Cortex of kidney (tissue), 1 donor: ENCODE data around the gene GTPBP8.
"Not testable (repeated sequence)": the region's sequence is repeated elsewhere in the genome, so short reads cannot be mapped to it uniquely, and the experiment has no call there.

Experiments used
- DNase-seq: peaks from one replicate; lab custom pipeline; 2025; lab: John Stamatoyannopoulos, UW

Gene GTPBP8

DNA sequence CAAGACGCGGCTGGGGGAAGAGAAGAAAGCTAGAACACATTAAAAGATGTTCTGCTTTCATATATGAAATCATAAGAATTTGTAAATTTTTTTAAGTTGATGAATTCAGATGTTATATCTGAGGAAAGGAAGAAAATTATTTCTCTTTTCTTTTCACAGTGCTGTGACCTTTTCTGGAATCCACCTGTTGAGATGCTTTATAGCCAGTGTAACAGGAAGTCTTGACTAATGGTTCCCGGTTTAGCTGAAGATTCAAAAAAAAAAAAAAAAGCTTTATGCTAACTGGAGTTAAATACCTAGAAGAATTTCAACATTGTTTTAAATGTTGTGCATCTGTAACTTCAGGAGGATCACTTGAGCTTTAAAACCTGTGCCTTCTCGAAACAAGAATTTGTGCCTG is 9.9 kb downstream of the GTPBP8 start:
- DNase-seq: no peak

DNA sequence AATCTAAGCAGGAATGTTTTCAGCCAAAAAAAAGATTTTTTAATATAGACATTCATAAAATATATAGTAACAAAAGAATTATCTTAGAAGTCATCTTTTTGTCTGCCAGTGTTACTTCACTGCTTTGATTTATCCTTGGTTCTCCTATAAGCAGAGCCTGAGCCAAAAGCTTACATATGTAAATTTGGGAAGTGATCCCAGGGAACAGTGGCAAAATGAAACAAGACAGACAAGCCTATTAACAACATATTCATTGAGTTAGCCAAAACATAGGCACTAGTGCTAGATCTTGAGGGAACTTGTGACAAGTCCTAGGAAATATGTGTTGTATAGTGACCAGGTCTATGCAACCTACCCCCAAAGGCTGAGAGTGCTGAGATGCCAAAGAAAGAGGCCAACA is 11.3 kb downstream of the GTPBP8 start:
- no peak for DNase-seq

DNA sequence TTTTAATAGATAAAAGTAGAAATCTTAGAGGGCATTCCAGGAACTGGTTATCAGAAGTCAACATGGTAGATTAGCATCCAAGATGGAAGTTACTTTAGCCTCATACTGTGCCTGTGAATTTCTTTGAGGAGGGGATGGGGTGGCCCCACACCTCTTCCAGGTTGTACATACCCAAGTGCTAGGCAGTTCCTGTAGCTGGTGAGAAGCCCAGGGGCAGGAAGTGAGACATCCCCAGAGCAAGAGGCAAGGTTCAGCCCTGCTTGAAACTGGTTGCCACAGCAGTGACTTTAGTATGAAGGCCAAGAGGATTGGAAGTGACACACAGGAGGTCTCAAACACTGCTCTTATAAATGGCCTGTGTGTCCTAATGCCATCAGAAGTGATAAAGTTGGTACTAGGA is 11.9 kb downstream of the GTPBP8 start:
- DNase-seq: no peak

DNA sequence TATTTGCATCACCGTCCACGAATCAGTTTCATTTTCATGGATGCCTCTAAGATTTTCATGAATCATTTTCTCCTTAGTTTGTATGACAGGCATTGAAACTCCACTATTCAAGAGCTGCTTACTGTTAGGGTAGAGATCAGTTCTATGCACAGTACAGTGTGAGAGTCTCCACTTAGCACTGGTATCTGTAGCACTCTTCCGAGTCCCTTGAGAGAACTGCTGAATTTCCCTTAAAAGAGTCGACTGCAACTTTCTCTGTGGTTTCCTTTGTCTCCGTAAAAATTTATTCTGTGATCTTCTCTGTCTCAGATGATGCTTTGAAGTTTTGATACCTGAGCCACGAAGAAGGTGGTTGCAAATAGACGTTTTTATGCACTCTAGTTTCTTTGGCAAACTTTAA is 14.8 kb downstream of the GTPBP8 start:
- no peak for DNase-seq

DNA sequence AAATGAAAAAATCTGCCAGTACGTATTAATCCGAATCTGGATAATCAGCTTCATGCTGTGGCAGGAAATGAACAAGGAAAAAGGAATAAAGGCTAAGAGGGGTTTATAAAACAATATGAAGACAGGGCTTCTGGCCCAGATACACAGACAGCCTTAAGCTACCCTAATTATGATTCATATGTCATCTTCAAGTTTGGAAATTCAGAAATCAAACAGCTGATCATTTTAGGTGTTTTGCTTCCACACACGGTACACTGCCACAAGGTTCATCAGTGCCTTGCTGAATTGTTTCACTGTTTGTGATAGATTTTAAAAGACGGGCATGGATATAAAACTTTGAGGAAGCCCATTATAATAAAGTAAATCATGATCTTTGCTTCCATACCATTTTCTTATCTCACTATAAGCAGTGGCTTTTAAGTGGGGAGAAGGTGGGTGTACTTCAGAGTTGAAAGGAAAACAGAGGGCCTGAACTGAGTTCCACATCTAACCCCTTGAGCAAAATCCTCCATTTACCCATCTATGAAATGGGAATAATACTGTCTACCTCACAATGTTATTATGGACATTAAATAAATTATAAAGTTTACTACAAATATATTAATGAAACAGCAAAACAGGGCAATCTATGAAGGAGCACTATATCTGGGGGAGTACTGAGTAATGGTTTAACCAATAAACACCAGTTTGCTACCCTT is 15.7 kb downstream of the GTPBP8 start:
- no peak for DNase-seq

DNA sequence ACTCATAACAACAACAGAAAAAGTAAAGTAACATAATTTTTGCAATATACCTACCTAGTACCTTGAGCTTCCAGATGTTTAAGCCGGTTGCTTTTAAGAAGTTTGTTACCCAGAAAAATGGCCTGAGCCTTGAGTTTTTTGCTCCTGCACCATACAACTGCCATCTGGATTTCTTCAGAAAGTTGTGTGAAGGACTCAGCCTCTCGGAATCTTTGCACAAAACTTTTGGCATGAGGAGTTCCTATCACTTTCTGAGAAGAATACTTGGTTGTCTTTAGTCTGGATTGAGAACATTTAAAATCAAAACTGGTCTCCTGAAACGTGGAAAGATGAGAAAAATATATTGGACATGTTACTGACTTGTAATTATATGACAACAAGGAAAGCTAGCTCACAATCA is 17.3 kb downstream of the GTPBP8 start:
- no peak for DNase-seq

DNA sequence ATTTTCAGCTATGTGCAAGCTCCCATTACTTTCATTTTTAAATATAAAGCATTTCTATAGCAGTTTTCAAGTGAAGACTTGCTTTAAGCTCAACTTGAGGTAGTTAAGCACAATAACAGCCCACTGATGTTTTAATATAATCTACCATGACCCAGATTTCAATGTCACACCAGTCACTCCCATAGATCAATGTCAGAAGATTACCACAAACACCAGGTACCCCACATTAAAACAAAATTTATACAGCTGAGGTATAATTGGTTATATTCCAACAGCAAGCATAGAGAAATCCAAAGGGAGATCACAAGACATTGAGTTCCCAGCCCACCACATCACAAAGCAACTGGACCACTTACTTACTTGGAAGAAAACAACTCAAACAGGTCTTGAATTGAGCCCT is 22.8 kb downstream of the GTPBP8 start:
- DNase-seq: no peak

DNA sequence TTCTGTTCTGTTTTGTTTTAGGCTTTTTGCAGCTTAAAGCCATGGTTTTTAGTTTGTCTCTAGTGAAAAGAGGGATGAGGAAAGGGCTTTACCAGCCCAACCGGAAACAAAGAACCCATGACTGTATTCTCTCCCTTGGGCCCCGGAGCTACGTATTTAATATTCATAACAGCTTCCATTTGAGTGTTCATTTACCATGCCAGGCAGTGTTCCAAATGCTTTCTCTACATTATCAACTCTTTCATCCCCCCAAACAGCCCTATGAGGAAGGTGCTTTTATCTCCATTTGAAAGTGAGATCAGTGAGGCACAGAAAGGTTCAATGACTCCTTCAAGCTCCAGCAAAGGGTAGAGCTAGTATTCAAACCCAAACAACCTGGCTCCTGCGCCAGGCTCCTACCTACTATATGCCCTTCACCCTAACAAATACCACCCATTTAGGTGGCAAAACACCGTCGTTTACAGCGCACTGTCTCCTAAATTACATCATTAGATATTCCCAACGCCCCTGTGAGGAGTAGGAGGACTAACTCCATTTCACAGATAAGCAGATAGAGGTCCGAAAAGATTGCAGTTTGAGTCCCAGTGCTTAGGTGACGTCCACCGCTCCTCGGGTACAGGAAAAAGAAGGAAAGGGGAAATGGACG is 27.9 kb downstream of the GTPBP8 start:
- no peak for DNase-seq

DNA sequence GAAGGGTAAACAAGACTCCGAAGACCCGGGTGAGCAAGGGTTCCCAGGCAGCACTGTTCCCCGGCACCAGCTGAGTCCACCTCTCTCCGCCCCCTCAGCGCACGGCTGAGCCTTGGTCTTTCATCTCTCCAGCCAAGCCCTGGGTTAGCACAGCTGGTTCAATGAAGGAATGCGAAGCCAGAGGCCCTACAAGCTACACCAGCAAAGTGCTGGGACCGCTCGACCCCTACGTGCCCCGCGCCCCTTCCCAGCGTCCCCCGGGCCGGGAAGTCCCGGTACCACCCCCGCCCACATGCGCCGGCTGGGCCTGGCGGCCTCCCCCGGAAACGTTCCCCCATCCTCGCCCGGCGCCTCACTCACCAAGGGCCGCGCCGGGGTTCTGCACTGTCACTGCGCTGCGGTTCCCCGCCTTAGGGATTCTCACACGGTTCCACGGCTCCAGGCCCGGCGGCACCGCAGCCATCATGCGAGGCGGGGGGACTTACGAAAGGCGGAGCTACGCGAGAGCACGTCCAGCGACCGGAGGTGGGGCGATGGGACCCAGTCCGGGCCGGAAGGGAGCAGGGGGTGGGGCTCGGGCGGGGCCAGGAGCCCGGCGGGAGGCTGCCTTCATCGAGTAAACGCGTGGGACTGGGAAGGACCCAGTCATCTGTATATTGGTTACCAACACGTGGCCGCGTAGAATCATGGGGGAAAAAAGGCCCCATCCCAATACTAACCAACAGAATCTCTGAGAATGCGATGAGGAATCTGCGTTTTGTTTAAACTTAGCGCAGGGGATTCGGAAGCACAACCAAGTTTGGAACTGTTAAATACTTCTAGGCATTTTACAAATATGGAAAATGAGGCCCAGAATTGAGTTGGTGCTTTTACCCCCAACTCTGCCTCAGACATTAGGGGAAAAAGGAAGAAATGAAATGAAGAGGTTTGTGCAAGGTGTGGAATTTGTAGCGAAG is 28.7 kb downstream of the GTPBP8 start:
- peak; percentile 46 for DNase-seq

DNA sequence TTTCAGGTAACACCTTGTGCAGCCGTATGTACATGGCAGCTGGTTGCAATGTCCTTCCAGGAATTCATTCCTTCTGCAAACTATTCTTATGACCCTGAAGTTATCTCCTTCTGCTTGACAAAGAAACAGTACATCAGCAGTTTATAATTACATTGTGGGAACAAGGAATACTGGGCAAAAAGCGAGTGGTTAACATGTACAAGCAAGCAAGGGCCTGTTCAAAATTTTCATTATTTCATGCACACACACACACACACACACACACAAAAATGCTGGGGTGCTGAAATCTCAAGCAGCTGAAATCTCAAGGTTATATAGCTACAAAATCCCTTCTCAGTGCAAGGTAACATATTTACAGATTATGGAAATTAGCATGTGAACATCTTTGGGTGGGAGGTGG is 30.7 kb downstream of the GTPBP8 start:
- DNase-seq: no peak

DNA sequence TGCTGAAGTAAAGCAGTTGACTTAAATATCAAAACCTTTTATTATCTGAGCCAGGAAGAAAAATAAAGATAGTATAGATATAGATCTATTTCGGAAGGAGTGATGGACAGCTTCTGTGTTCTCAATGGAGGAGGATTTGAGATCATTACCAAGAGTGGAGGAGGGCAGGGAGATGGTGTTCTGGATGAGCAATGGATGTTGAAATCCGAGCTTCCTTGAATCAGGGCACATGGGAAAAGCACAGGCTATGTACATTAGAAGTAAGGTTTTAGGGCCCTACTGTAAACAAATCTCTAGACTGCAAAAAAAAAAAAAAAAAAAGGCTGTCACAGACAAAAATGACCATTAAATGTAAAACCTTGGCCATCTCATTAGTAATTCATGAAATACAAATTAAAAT is 43.2 kb downstream of the GTPBP8 start:
- no peak for DNase-seq

DNA sequence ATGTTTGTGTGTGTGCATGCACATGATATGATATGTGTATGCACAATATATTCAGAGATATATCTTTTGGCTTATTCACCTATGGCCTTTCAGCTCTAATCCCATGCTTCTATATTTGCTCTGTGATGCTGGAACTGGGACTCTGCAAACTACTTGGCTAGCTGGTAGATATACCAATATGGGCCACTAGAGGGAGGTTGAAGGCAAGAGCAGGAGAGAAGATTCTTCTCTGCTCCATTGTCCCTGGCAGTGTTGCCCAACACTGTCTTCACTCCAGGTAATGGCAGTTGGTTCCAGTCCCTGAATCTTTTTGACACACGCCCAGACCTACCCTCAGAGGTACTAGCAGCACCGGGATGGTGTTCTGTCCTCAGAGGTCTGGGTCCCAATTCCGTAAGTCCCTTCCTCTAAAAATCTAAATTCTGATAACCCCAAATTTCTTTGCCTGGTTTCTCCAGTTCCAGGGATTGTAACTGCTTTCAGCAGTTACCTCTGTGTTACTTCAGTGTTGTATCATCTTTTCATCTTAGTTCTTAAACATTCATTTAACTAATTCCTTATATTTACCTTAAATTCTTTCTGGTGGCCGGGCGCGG is 44.7 kb downstream of the GTPBP8 start:
- DNase-seq: no peak

DNA sequence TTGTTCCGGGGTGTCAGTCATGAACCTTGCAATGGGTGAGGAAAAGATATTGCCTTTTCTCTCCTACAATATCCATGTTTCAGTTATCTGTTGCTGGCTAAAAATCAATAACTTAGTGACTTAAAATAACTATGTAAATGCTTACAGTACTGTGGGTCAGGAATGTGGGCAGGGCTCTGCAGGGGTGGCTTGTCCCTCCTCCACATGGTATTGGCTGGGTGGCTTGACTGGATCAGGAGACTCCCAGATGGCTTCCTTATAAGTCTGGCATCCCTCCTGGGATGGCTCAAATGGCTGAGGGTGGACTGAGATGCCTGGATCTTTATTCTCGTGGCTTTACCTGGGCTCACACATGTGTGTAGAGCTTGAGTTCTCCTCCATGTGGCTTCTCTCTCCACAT is 47.5 kb downstream of the GTPBP8 start:
- DNase-seq: no peak

DNA sequence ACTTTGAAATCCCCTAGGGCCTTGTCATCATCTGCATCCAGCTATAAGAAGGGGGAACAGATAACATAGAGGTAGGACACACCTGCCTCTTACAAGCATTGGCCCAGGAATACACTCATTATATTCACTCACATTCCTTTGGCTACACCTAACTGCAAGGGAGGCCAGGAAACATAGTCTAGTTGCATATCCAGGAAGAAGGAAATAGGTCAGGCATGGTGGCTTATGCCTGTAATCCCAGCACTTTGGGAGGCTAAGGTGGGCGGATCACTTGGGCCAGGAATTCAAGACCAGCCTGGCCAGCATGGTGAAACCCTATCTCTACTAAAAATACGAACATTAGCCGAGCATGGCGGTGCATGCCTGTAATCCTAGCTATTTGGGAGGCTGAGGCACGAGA is 48.8 kb downstream of the GTPBP8 start:
- no peak for DNase-seq

DNA sequence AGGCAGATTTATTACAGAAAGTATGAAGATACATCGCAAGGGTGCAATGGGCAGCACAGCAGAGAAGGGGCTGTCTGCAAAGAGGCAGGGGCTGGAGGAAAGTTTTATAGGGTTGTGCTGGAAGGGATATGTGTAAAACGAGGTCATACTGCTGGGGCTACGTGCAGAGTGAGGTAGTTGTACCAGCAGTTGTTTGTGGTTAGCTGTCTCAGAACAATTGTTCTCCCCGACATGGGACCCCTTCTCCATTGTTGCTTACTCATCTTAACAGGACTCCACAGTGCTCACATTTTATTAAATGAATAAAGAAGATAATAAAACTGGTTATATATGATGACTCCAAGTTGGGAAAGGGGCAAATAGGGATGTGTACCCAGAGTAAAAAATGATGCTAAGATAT is 49.4 kb downstream of the GTPBP8 start:
- DNase-seq: no peak

DNA sequence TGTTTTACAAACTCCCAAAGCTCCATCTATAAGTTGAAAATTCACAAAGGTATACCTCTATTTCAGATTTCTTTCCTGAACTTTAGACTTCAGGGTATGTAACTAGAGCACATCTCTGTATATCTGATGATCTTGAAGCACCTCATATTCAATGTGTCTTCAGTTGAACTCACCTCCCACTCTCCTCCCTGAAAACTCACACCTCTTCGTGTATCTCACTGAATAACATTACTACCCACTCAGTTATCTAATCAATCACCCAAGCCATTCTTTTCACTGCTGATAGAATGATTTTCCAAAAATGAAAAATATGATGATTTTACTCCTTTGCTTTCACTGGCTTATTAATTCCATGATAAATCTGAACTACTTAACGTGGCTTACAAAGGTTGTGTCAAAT is 52.9 kb downstream of the GTPBP8 start:
- no peak for DNase-seq

DNA sequence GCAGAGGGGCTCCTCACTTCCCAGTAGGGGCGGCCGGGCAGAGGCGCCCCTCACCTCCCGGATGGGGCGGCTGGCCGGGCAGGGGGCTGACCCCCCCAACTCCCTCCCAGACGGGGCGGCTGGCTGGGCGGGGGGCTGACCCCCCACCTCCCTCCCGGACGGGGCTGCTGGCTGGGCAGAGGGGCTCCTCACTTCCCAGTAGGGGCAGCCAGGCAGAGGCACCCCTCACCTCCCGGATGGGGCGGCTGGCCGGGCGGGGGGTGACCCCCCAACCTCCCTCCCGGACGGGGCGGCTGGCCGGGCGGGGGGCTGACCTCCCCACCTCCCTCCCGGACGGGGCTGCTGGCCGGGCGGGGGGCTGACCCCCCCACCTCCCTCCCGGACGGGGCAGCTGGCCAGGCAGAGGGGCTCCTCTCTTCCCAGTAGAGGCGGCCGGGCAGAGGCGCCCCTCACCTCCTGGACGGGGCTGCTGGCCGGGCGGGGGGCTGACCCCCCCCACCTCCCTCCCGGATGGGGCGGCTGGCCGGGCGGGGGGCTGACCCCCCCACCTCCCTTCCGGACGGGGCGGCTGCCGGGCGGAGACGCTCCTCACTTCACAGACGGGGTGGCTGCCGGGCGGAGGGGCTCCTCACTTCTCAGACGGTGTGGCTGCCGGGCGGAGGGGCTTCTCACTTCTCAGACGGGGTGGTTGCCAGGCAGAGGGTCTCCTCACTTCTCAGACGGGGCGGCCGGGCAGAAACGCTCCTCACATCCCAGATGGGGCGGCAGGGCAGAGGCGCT is 55.6 kb downstream of the GTPBP8 start:
- not testable (repeated sequence) for DNase-seq

DNA sequence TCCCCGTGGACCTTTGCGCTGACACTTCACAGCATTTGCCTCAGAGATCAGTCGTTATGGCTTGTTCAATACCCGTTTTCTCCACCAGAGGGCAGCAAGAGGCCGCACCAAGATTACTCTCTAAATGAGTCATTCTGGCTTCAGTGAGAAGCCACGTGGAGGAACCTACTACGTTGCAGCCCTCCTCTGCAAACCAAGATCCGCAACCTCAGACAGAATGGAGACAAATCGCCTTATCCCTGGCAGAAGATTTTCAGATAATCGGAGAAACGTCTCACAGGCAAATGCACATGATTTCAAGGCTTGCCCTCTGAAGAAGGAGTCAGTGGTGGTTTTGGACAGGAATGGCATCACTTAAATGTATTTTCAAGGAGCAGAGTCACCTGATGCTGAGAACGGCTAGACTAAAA is 60.5 kb downstream of the GTPBP8 start:
- DNase-seq: no peak
